Measurements from ENCODE around the gene PRKACB.

PRKACB gene

GRCh38 chr1:84156210-84156621, 12.1 kb downstream of the PRKACB start:
- DNase-seq (ENCODE audit: low read depth) = no peak

GRCh38 chr1:84159533-84160240, 15.6 kb downstream of the PRKACB start:
- DNase-seq (ENCODE audit: low read depth) = no peak

- no peak for DNase-seq (ENCODE audit: low read depth)
Observed at GRCh38 chr1:84162295-84162694, 18.2 kb downstream of the PRKACB start.

GRCh38 chr1:84163123-84163931, 19.3 kb downstream of the PRKACB start:
- DNase-seq (ENCODE audit: low read depth) = no peak

- DNase-seq (ENCODE audit: low read depth) = no peak
Observed at GRCh38 chr1:84164161-84164560, 20.1 kb downstream of the PRKACB start.

GRCh38 chr1:84164567-84165021, 20.5 kb downstream of the PRKACB start:
- DNase-seq (ENCODE audit: low read depth) = no peak

GRCh38 chr1:84165601-84166000, 21.5 kb downstream of the PRKACB start:
- DNase-seq (ENCODE audit: low read depth) = no peak

- no peak for DNase-seq (ENCODE audit: low read depth)
Observed at GRCh38 chr1:84166797-84167196, 22.7 kb downstream of the PRKACB start.

- no peak for DNase-seq (ENCODE audit: low read depth)
Observed at GRCh38 chr1:84168783-84169182, 24.7 kb downstream of the PRKACB start.

- no peak for DNase-seq (ENCODE audit: low read depth)
Observed at GRCh38 chr1:84170171-84170570, 26.1 kb downstream of the PRKACB start.

- DNase-seq (ENCODE audit: low read depth) = no peak
Observed at GRCh38 chr1:84171481-84171880, 27.4 kb downstream of the PRKACB start.

- no peak for DNase-seq (ENCODE audit: low read depth)
Observed at GRCh38 chr1:84174051-84174556, 30.0 kb downstream of the PRKACB start.

GRCh38 chr1:84181350-84182005, 37.4 kb downstream of the PRKACB start:
- DNase-seq (ENCODE audit: low read depth) = no peak

GRCh38 chr1:84190455-84190854, 46.4 kb downstream of the PRKACB start:
- DNase-seq (ENCODE audit: low read depth) = no peak

GRCh38 chr1:84192681-84193080, 48.6 kb downstream of the PRKACB start:
- no peak for DNase-seq (ENCODE audit: low read depth)

- DNase-seq (ENCODE audit: low read depth) = no peak
Observed at GRCh38 chr1:84198832-84199231, 54.8 kb downstream of the PRKACB start.

GRCh38 chr1:84199257-84199656, 55.2 kb downstream of the PRKACB start:
- no peak for DNase-seq (ENCODE audit: low read depth)

GRCh38 chr1:84202126-84202525, 58.1 kb downstream of the PRKACB start:
- no peak for DNase-seq (ENCODE audit: low read depth)

- DNase-seq (ENCODE audit: low read depth) = no peak
Observed at GRCh38 chr1:84206375-84206774, 62.3 kb downstream of the PRKACB start.

- no peak for DNase-seq (ENCODE audit: low read depth)
Observed at GRCh38 chr1:84208935-84209334, 64.9 kb downstream of the PRKACB start.

- no peak for DNase-seq (ENCODE audit: low read depth)
Observed at GRCh38 chr1:84214115-84214956, 70.3 kb downstream of the PRKACB start.

GRCh38 chr1:84217239-84217638, 73.2 kb downstream of the PRKACB start:
- no peak for DNase-seq (ENCODE audit: low read depth)

Measured in activated T-cell treated with anti-CD3 and anti-CD28 coated beads for 1 hour (primary cell).